Stimulated activated CD4-positive, alpha-beta T cell treated with anti-CD3 and anti-CD28 coated beads, TNF-alpha, amount 100 ng/mL, for 24 hours (primary cell): ENCODE measurements around the gene DMRT2.

ENCODE experiments used
- DNase-seq, 3 experiments: peaks; one replicate each; pipeline ENCODE4 v3.0.0-alpha.2; 2020; ENCODE audit warnings: low read depth in 3 of 3

The DMRT2 gene

DNA sequence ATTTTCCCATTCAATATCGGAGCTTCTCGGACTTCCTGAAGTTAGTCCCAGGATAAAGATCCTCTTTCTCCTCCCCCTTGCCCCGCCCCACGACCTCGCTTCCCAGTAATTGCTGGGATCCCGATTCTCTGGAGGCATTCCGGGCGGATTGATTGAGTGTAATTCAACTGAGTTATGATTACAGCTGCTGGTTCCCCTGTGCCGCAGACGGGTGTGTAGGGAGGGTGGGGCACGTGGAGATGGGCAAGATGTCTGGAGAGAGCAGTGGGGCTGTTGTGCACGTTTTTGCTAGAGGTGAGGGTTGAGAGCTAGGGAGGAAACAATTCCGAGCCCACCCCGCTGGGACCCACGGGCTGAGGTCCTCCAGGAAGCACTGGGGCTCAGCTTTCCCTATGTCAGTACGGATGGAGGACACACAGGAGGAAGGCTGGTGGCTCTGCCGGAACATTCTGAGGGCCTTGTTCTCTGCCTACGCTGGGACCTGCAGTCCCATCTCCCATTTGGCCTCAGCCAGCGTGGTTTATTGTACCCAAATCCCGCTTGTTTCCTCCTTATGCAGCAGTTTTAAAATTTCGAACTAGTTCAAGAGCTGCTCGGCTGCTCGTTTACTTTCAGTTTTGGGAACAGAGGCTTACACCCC is 2.4 kb upstream of the DMRT2 start:
- no peak for DNase-seq

DNA sequence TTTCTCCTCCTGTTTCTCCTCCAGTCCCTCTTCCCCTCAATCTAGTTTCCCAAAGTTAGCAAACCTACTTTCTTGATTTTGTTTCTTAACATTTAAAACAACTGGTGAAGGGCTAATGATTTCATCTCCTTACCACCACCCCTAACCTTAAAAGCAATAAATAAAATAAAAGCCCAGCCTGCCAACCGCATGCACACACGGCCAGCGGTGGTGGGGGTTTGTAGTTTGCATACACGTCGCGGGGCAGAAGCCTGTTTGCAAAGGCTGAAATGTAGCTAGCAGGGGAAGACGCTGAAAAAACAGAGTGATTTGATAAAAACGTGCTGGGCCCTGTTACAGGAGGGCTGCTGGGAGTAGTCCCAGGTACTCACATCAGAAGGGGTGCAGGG is 1.9 kb upstream of the DMRT2 start:
- DNase-seq: no peak

DNA sequence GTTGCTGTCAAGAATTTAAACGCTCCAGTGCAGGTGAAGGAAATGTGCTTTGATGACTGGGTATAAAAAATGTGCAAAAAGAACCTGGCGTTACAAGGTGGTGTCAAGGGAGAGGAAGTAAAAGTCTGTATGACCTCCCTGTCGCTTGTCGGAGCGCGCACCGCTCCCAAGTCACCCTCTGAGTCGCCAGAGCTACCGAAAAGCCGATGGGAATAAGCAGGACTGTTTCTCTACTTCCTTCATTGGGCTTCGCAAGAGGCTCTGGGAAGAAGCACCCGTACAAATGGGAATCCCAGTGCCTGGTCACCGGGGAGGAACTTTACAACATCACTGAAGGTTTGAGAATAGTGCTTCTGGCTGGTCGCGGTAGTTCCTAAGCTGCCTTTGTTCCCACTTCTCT is 1.3 kb upstream of the DMRT2 start:
- no peak for DNase-seq

DNA sequence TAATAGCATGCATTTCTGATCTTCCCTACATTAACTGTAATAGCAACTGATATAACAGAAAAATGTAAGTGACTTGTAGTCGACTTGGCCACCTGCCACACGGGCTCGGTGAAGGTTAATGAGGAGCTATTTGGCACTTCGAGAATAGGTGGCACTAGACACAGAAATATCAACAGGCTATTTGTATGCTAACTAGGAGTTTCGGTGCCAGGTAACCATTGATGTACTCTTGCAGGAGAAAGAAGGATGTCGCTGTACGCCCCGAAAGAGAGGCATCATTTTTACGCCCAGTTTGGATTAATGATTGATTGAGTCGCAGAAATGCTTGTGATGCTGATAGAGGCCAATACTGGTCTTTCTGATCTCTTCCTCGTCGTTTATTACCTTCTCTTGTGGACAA is 516 bp upstream of the DMRT2 start:
- no peak for DNase-seq

DNA sequence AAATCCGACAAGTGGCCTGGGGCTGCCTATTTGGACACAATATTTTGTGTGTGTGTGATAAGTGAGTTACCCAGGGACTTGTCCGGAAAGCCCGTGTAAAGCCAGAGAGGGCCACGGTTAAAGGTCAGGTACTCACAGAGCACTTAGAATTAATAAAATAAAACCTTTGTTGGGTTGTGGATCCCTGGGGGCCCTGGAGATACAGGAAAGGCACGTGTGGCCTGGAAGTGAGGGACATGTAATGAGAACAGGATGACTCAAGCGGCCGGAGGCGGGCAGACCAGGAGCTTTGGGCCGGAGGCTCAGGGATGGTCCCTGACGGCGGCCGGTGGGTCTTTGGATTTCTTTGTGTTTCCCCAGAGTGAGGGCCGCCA is 1.0 kb downstream of the DMRT2 start:
- DNase-seq: no peak

DNA sequence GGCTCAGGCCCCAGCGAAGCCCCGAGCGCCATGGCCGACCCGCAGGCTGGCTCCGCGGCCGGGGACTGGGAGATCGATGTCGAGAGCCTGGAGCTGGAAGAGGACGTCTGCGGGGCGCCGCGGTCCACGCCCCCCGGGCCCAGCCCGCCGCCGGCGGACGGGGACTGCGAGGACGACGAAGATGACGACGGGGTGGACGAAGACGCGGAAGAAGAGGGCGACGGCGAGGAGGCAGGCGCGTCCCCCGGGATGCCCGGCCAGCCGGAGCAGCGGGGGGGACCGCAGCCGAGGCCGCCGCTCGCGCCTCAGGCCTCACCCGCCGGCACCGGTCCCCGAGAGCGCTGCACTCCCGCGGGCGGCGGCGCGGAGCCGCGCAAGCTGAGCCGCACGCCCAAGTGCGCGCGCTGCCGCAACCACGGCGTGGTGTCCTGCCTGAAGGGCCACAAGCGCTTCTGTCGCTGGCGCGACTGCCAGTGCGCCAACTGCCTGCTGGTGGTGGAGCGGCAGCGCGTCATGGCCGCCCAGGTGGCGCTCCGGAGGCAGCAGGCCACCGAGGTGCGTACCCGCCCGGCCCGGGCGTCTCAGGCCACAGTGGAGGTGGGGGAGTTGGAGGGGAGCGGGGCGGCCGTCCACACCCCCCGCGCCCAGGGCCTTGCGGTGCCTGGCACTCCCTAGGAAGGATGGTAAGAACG is 1.6 kb downstream of the DMRT2 start:
- peak in 1 of 3 experiments; percentile 41 for DNase-seq

DNA sequence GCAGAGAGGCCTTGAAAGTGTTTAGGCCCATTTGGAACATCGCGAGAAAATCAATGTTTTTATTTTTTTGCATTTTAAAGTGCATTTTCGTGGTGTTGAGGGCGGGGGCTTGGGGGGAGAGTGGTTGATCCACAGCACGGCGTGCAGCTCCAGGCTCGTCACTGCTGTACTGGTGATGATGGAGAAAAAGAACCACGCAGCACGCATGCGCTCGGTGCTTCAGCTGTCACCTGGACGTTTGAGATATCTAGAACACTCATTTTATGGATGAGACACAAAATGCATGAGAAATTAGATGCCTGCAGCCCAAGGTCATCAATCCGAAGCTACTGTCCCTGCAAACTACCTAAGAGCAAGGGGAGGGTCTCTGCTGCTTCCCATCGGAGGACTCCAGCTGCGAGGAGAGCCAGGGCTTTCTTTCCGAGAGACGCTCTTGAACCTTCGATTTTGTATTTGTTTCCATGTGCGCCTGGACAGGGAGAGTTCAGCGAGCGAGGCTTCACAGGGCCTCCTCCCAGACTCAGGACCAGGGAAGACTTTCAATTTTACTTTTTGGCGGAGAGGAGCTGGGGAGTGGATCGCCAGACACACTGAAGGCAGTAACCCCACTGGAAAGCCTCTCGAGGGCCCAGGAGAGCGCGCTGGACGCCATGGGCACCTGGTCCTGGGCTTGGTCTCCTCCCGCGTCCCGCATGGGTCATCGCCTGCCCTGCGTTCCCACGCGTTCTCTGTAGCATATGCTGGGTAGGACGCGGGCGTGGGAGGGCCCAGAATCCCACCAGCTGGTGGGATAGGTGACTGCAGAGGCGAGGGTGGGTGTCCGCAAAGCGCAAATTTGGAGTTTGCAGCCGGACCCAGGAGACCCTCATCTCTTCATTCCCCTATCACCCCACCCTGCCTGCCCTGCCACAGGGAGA is 2.5 kb downstream of the DMRT2 start:
- no peak for DNase-seq

DNA sequence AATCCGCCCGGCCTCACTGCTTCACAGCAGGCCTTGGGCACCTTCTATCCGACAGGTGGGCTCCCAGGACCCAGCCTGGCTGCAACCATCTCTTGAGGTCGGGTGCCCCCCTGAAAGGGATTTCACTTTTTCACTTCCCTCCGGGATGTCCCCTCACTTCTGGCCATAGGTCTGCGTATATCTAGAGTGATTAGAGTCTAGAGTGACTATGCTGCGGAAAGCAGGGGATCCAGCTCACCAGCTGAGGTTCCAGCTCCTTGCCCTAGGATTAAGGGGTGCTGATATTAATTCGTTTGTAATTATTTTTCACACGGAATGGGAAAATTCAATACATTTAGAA is 3.1 kb downstream of the DMRT2 start:
- DNase-seq: no peak

DNA sequence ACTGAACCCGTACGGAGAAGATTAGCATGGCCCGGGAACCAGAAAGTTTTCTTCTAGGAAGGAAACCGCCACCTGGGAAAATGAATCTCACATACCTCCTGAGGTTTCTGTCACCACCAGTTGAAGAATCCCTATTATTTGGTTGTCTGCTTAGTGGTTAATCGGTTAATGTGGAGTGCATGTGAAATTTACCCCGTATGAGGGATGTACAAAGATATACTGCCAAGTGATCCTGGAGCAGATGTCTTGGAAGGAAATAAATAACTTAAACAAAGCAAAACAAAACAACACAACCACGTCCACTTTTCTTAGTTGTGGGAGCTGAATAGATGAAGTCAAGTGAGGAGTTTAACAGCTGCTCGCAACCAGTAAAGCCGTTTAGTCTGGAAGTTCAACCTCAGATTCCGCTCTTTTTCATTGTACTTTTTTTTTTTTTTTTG is 3.8 kb downstream of the DMRT2 start:
- DNase-seq: no peak

DNA sequence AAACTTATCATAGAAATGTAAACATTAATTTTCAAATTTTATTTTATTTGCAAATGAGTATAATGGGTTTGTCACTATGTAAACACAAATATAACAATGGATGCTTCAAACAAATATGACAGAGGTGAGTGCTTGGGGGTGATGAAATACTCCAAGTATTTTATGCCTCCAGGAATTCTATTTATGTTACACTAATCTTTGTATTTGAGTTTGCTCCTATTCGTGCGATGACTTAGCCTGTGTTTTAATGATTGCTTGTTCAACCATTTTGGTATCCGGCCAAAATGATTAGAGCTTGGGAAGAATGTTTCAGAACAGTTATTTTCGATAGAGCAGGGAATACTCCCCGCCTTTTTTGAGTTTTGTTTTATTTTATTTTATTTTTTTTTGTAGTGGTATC is 5.0 kb downstream of the DMRT2 start:
- DNase-seq: no peak

DNA sequence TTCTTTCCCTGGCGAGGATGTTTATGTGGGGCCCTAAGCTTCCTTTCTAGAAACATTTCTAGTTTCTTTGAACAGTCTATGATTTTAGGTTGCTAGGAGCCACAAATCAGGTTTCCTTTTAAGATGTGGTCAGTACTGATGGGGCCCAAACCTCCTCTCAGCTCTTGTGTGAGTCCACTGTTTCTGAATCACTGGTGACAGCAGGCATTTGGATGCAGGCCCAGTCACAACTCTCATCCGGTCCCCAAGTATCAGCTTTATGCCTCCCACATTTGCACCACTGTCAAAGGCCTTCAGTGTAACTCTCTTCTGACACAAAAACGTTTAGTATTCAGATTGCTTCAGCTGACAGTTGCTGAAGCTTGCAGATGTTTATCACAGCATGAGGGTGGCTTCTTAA is 7.8 kb downstream of the DMRT2 start:
- DNase-seq: no peak

DNA sequence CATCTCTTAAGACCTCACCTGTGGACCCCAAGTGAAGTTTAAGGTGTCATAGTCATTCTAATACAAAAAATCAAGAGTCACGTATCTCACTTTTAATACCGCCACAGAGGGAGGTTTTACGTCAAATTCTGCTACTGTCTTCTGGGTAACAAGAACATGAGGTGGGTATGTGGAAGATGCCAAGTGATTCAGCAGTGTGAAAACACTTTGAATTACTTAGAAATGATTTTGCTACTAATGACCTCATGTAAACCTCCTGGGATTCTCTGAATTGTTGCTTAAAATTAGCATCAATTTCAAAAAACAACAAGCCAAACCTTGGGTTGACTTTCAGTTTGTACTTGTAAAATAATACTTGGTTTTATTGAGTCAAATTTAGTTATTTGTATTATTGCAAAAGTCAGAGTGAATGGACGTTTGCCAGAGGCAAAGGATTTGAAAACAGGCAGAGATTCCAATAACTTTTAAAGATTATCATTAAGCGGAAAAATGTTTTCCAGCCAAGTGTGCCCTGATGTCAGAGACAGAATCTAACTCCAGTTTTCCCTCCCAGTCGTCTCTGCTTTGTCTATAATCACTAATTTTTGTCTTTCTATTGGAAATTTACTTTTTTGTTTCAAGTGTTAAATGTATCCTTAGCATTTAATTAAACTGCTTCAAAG is 8.8 kb downstream of the DMRT2 start:
- no peak for DNase-seq

DNA sequence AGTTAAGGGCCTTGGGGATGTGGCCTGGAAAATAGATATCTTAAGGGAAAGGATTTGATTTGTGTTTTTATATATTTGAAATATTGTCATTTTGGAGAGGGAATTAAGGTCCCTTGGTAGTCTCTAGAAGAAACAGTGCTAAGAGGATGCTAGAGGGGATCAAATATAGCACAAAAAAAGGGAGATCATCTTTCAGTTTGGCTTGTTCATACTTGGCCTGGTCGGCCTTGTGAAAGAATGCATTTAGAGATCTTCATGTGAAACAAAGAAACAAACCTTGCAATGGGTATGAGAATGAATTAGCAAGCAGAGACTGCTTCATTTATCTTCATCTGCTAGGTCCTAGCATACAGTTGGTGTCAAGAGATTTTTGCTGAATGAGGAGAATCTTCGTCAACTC is 15.0 kb downstream of the DMRT2 start:
- DNase-seq: no peak

DNA sequence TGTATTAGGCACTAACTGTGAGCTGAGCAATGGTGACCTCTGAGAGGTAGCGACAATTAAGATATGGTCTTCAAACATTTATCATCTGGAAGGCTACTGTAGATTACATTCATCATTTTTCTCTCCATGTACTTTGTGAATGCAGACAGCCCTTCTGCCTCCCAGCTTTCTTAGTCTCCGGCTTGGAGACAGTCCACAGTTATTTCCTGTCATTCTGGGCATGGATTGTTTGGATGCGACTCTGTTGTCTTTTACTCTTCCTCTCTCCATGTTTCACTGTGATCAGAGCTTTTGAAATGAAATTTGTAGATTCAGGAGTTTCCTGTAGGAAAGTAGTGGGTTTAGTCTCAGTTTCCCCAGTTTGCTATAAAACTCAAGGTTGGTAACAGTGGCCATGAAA is 20.5 kb downstream of the DMRT2 start:
- DNase-seq: no peak

DNA sequence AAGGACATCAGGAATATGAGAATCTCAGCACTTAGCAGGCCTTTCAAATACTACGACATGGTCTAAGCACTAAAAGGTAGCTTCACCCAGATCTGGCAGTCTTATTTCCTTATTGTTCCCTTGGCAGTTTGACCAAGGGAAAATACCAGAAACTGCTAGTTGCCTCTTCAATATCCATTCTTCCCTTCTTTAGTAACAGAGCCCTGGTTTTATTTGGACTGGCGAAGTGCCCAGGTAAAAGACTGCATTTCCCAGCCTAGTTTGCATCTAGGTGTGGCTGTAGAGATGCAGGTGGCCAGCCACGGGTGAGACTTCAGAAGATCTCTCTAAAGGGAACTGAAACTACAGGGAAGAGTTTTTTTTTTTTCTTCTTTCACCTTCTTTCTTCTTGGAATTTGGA is 21.6 kb downstream of the DMRT2 start:
- DNase-seq: no peak

DNA sequence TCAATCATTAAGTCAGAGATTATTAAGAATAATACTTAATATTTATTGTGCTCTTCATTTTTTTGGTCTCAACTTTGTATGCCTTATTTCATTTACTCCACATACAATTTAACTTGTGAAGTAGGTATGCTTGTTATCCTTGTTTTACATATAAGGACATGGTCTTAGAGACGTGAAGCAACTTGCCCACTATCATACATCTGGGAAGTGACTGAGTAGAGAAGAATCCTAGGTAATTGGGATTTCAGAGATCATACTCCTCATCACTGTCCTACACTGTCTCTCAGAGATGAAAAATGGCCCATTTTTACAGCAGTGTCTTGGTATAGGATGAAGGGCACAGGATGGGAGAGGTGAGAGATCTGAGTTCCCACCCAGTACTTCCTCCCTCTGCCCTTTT is 23.3 kb downstream of the DMRT2 start:
- no peak for DNase-seq

DNA sequence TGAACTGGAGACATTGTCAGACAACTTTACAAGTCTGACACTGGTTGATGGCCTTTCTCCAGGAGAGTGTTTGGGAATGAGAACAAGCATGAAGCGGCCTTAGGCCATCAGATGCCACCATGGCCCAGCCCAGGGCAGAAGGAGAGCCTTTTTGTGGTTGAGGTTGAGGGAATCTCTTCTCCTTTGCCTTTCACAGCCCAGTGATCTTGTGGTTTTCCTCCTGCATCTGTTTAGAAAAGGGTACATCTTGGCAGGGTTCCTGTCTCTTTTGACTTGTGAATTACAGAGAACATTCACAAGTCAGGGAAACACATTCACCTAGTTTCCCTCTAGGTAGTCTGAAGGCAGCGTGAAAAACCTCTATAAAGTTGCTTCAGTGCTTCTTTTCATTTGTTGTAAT is 27.5 kb downstream of the DMRT2 start:
- DNase-seq: no peak

DNA sequence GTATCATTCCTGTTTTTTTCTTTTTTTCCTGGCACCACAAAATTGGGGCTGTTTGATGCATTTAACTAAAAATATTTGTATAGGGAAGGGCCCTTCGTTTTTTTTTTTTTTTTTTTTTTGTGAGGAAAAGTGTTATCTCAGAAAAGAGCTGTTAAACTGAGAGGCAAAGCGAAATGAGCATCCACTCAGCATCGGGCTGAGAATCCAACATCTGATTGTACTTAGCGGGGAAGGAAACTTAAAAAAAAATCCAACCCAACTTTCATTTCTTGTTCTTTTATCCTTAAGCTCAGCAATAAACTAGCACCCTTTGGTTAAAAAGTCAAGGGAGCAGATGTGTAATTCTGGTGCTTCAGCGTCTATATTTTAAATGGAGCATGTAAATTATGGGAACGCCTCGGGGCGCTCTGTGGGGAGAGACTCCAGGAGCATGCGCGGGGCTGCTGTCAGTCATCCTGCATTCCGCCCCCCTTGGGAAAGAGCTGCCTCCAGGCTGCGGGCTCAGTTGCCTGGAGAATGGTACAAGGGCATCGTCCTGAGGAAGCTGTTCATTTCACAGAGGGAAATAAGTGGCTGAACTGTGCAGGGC is 33.3 kb downstream of the DMRT2 start:
- no peak for DNase-seq

DNA sequence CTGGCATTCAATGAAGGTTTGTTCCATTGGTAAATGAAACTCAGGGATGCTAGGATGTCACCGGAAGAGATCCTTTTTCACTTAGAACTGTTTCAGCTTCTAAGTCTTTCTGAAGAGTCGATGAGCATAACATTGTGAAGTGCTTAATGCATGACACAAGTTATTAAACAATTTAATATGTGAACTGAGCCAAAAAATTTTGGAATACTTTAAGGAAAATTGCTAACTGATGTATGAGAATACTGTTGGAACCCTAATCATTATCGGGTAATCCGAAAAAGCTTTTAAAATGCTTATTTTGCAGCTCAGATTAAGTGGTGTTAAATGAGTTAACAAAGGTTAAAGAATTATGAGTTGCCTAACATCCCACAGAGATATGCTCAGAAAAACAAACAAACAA is 34.9 kb downstream of the DMRT2 start:
- DNase-seq: no peak

DNA sequence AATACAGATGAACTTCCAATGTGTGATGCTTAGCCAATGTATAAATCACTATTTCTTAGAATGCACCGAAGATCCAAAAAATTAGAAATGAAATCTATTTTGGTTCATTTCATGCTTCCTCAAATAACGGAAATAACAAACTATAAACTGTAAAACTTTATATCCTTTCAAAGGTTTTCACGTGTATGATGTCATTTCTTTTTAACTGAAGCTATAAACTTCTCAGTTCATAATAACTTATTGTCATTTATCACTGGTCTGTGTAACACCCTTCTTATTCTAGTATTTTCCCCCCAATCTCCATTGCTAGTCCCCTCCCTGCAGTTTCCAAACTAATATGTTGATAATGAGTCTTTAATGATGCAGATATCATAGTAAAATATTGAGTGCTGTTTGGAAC is 36.4 kb downstream of the DMRT2 start:
- no peak for DNase-seq

DNA sequence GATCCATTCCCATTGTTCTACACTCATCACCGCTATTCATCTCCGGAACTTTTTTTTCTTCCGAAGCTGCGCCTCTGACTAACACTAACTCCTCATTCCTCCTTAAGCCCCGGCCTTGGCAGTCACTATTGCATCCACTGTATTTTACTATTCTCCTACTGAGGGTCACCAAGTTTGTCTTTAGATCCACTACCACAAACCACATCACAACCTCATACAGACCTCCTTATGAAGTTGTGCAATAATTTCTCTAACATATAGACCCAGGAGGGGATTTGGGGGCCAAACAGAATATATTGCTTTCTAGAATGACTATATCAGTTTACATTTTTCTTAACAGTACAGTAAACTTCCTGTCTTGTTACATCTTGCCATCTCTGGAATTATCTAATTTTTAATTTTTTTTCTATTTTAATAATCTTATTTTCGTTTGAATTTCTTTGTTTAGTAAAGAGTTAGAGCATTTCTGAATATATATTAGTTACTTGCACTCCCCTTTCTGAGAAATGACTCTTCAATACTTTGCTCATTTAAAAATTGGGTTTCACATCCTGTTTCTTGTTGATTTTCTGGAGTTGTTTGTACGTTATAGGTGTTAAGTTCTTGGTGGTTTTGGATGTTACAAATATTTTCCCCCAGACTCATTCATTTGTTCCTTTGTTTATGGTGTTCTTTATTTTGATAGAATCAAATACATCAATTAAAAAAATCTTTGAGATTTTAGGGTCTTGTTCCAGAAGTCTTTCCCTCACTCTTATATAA is 37.1 kb downstream of the DMRT2 start:
- DNase-seq: no peak
